Ovary (tissue), 3 donors: ENCODE data around the gene VWA3B.

Experiments
- EP300 ChIP-seq: sonication (generic); formaldehyde crosslinking; IDR thresholded peaks from one replicate; pipeline ENCODE4 v1.6.1; 2017; ENCODE audit warnings: antibody characterized with exemption
- POLR2A ChIP-seq: fragments of 450-650 bp; IDR thresholded peaks from one replicate; pipeline ENCODE4 v1.6.1; 2017; ENCODE audit warnings: antibody characterized with exemption, mild to moderate bottlenecking, moderate library complexity
- TF ChIP-seq, protein P1 (sequence below), 3 donors: fragments of 450-650 bp in 2 of 3; fragments of 200-600 bp in 1 of 3; IDR thresholded peaks; one replicate each; pipeline versions ENCODE4 v1.5.1 to v1.8.0; 2016 to 2022; ENCODE audit warnings: antibody characterized with exemption in 3 of 3, mild to moderate bottlenecking in 1 of 3
- donor health status: DM: no; HTN: no; CAD: no.

- TF ChIP-seq, protein P1, sequence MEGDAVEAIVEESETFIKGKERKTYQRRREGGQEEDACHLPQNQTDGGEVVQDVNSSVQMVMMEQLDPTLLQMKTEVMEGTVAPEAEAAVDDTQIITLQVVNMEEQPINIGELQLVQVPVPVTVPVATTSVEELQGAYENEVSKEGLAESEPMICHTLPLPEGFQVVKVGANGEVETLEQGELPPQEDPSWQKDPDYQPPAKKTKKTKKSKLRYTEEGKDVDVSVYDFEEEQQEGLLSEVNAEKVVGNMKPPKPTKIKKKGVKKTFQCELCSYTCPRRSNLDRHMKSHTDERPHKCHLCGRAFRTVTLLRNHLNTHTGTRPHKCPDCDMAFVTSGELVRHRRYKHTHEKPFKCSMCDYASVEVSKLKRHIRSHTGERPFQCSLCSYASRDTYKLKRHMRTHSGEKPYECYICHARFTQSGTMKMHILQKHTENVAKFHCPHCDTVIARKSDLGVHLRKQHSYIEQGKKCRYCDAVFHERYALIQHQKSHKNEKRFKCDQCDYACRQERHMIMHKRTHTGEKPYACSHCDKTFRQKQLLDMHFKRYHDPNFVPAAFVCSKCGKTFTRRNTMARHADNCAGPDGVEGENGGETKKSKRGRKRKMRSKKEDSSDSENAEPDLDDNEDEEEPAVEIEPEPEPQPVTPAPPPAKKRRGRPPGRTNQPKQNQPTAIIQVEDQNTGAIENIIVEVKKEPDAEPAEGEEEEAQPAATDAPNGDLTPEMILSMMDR (IDR thresholded peaks at IDR 0.05) = no peak
- TF ChIP-seq POLR2A (no peak), EP300 (no peak)
These were observed 221.6 kb downstream of the VWA3B start for GRCh38 chr2:98308532-98308931.
